K562 (cell line): ENCODE measurements around the gene TMEM132D. TPM values are rescaled to one million over a fixed set of nuclear protein-coding genes. Genes with fewer than 3 reads are reported as not detected.

Experiments
- ATAC-seq: fragments of 200-7000 bp; cut with Tn5 transposase; 3 replicates; pipeline ENCODE4 v1.9.1; 2020; ENCODE audit warnings: moderate library complexity
- BruUV-seq: library from RNA; stranded (reverse); fragments of 400-500 nt; replicated peaks from 2 replicates; lab custom pipeline; 2021; lab: Mats Ljungman, UMichigan
- CTCF ChIA-PET: fragments of 300-600 bp; formaldehyde crosslinking; extraction: SDS; loops from one replicate; lab custom pipeline; 2021; ENCODE audit warnings: low intra/inter-chr PET ratio; lab: Yijun Ruan, JAX
- POLR2A ChIA-PET: fragments of 300-600, 350-650 bp; sonication (Branson Sonifier 250); formaldehyde crosslinking; extraction: SDS; loops from one replicate; lab custom pipeline; 2021; ENCODE audit warnings: antibody characterized with exemption, inconsistent platforms; lab: Yijun Ruan, JAX
- DNase-seq, 4 experiments: peaks; one replicate each; pipeline versions ENCODE4 v3.0.0 to v3.0.0-alpha.2; 2011 to 2018; ENCODE audit warnings: low spot score in 3 of 4, mixed read lengths in 3 of 4; ENCODE audit errors: extremely low read depth in 1 of 4
- FAIRE-seq: peaks from 2 replicates; lab custom pipeline; 2011; peaks lifted over from hg19 to GRCh38; lab: Jason Lieb, UNC
- H2AFZ ChIP-seq: 2 replicates; pipeline ENCODE4 v1.6.0; 2011; ENCODE audit warnings: low read depth, low read length, control low read depth, inconsistent platforms
- H3K27ac ChIP-seq: fragments of 200-600 bp; 3 replicates; pipeline ENCODE4 v1.8.0; 2011; ENCODE audit warnings: low read depth, mild to moderate bottlenecking, control low read depth, inconsistent platforms, low read length, moderate library complexity, mixed read lengths; ENCODE audit errors: extremely low read depth
- H3K27me3 ChIP-seq, 2 experiments: fragments of 300-600 bp in 1 of 2; 2 replicates in 1 of 2; 3 replicates in 1 of 2; pipeline versions ENCODE4 v1.6.0 to v1.8.0; 2011; ENCODE audit warnings: inconsistent platforms in 2 of 2, low read length in 2 of 2, mild to moderate bottlenecking in 1 of 2, mixed read lengths in 1 of 2, moderate library complexity in 1 of 2; ENCODE audit not compliant: control insufficient read depth in 2 of 2, insufficient read depth in 2 of 2
- H3K36me3 ChIP-seq: fragments of 300-600 bp; 3 replicates; pipeline ENCODE4 v1.8.0; 2011; ENCODE audit warnings: mild to moderate bottlenecking, low read length, inconsistent platforms; ENCODE audit not compliant: control insufficient read depth, insufficient read depth
- H3K4me1 ChIP-seq, 2 experiments: fragments of 200-600 bp in 1 of 2; replicated peaks in 1 of 2; 2 replicates in 1 of 2; 3 replicates in 1 of 2; pipeline versions ENCODE4 v1.5.1 to v1.8.0; 2011; ENCODE audit warnings: inconsistent platforms in 2 of 2, low read length in 2 of 2, mild to moderate bottlenecking in 1 of 2, mixed read lengths in 1 of 2, moderate library complexity in 1 of 2; ENCODE audit not compliant: control insufficient read depth in 2 of 2, insufficient read depth in 2 of 2
- H3K4me2 ChIP-seq: 2 replicates; pipeline ENCODE4 v1.6.1; 2011; ENCODE audit warnings: low read length, control low read depth, inconsistent platforms, mixed read lengths; ENCODE audit not compliant: insufficient read depth
- H3K4me3 ChIP-seq: fragments of 200-600 bp; sonication (generic), shearing (Covaris generic); 2 replicates; pipeline ENCODE4 v1.5.1; 2016; ENCODE audit warnings: control low read depth, inconsistent platforms
- H3K79me2 ChIP-seq: fragments of 200-600 bp; 3 replicates; pipeline ENCODE4 v1.8.0; 2011; ENCODE audit warnings: low read length, inconsistent platforms; ENCODE audit not compliant: control insufficient read depth, insufficient read depth
- H3K9ac ChIP-seq, 2 experiments: 2 replicates each; pipeline versions ENCODE4 v1.6.0 to v1.6.1; 2011; ENCODE audit warnings: low read depth in 2 of 2, low read length in 2 of 2, control low read depth in 1 of 2, inconsistent platforms in 1 of 2, mild to moderate bottlenecking in 1 of 2, mixed read lengths in 1 of 2; ENCODE audit not compliant: insufficient read depth in 1 of 2
- H3K9me1 ChIP-seq: one replicate; pipeline ENCODE4 v1.6.0; 2011; ENCODE audit warnings: inconsistent platforms, mild to moderate bottlenecking, low read length, moderate library complexity; ENCODE audit not compliant: control insufficient read depth, insufficient read depth
- H3K9me3 ChIP-seq: replicated peaks from 2 replicates; pipeline ENCODE4 v1.5.1; 2011; ENCODE audit warnings: low read depth, low read length, inconsistent platforms; ENCODE audit not compliant: control insufficient read depth, insufficient read depth
- H4K20me1 ChIP-seq: replicated peaks from 2 replicates; pipeline ENCODE4 v1.6.1; 2011; ENCODE audit warnings: low read length, inconsistent platforms, mixed read lengths; ENCODE audit not compliant: control insufficient read depth, insufficient read depth
- ATF1 ChIP-seq, 2 experiments: fragments of 450-650 bp in 1 of 2; IDR thresholded peaks; 2 replicates each; pipeline ENCODE4 v1.6.1; 2016; ENCODE audit warnings: missing compliant biosample characterization in 1 of 2, missing genetic modification characterization in 1 of 2
- CXXC5 ChIP-seq: fragments of 250-450 bp; sonication (Bioruptor Pico); IDR thresholded peaks from 2 replicates; pipeline ENCODE4 v1.8.0; 2022; ENCODE audit warnings: inconsistent platforms, mild to moderate bottlenecking, moderate library complexity
- FOXM1 ChIP-seq, 2 experiments: fragments of 450-650 bp in 1 of 2; sonication (generic) in 1 of 2; formaldehyde crosslinking in 1 of 2; IDR thresholded peaks; 2 replicates each; pipeline versions ENCODE4 v1.6.1 to v1.9.0; 2017 to 2022; ENCODE audit warnings: low read depth in 2 of 2, mild to moderate bottlenecking in 2 of 2, missing genetic modification reagents in 1 of 2, moderate library complexity in 1 of 2
- NFRKB ChIP-seq: fragments of 450-650 bp; IDR thresholded peaks from 2 replicates; pipeline ENCODE4 v1.6.1; 2016; ENCODE audit warnings: low read depth
- OTX1 ChIP-seq: fragments of 450-650 bp; formaldehyde crosslinking; IDR thresholded peaks from 2 replicates; pipeline ENCODE4 v1.4.0; 2022; ENCODE audit warnings: mild to moderate bottlenecking
- PTRF ChIP-seq: fragments of 450-650 bp; IDR thresholded peaks from 2 replicates; pipeline ENCODE4 v1.6.1; 2016; ENCODE audit warnings: mild to moderate bottlenecking, missing genetic modification characterization, missing compliant biosample characterization
- TAL1 ChIP-seq: fragments of 450-650 bp; IDR thresholded peaks from 2 replicates; pipeline ENCODE4 v1.6.1; 2016; ENCODE audit warnings: mild to moderate bottlenecking
- TBL1XR1 ChIP-seq, 2 experiments: IDR thresholded peaks; 2 replicates each; pipeline ENCODE4 v1.6.1; 2012; ENCODE audit warnings: improper control_type of control experiment in 2 of 2, low read length in 2 of 2, mild to moderate bottlenecking in 1 of 2
- ZNF184 ChIP-seq: sonication (generic); formaldehyde crosslinking; IDR thresholded peaks from 2 replicates; pipeline ENCODE4 v1.5.0; 2020; ENCODE audit warnings: missing genetic modification reagents
- ZNF347 ChIP-seq: fragments of 450-650 bp; formaldehyde crosslinking; IDR thresholded peaks from 2 replicates; pipeline ENCODE4 v1.4.0; 2020; ENCODE audit warnings: low read depth, mild to moderate bottlenecking, moderate library complexity
- WGBS: fragments of 100-300 bp; shearing (Covaris generic); methylation state at CpG from one replicate; pipeline ENCODE4 v1.1.6; 2016; ENCODE audit warnings: low coverage, mixed read lengths; ENCODE audit not compliant: insufficient coverage; ENCODE audit errors: missing lambda C conversion rate; 5-methylcytosine and 5-hydroxymethylcytosine counted together
- in situ Hi-C: fragments of 300-500 bp; cut with MboI; formaldehyde crosslinking; loops from 4 replicates; pipeline ENCODE4 v1.15.0; 2018; ENCODE audit warnings: inconsistent platforms, mixed read lengths
- intact Hi-C: fragments of 100-400 bp; cut with micrococcal nuclease; formaldehyde crosslinking; loops from 2 replicates; pipeline ENCODE4 v1.14.2; 2022
- polyA plus RNA-seq, 8 experiments: library from polyadenylated mRNA; depleted of rRNA in 4 of 8; stranded (reverse) in 5 of 8; unstranded in 3 of 8; fragments of >200 nt; fragmentation: Nextera tagmentation in 2 of 8; fragmentation: Illumina TruSeq in 1 of 8; extraction: Ambion mirVana in 2 of 8; extraction: Trizol in 1 of 8; gene quantifications; 2 replicates each; pipeline versions ENCODE4 v1.2.1 to v1.2.3, GENCODE V29; 2011 to 2014; ENCODE audit warnings: inconsistent platforms in 1 of 8, missing spikeins in 1 of 8
- total RNA-seq, 7 experiments: library from RNA; depleted of rRNA in 6 of 7; stranded (reverse); fragments of >200 nt in 6 of 7; fragmentation: Illumina TruSeq in 2 of 7; extraction: Trizol in 2 of 7; gene quantifications; 2 replicates each; pipeline versions ENCODE4 v1.2.1 to v1.2.3, GENCODE V29; 2011 to 2021; ENCODE audit warnings: low replicate concordance in 1 of 7
- TF ChIP-seq, protein P1 (sequence below): sonication (generic); formaldehyde crosslinking; IDR thresholded peaks from 2 replicates; pipeline ENCODE4 v1.5.0; 2020; ENCODE audit warnings: missing genetic modification reagents
- TF ChIP-seq, protein P2 (sequence below): sonication (generic); formaldehyde crosslinking; IDR thresholded peaks from 2 replicates; pipeline ENCODE4 v1.8.1; 2023; ENCODE audit warnings: mild to moderate bottlenecking, missing genetic modification reagents, moderate library complexity
- TF ChIP-seq, protein P3 (sequence below): fragments of 450-650 bp; IDR thresholded peaks from 2 replicates; pipeline ENCODE4 v1.6.1; 2016; ENCODE audit warnings: borderline replicate concordance

Gene TMEM132D
- total and polyA plus RNA-seq, 9 of the 15 experiments (the other 6 are each of a cell fraction or from before 2014, with no cell fraction given) = not detected

DNA sequence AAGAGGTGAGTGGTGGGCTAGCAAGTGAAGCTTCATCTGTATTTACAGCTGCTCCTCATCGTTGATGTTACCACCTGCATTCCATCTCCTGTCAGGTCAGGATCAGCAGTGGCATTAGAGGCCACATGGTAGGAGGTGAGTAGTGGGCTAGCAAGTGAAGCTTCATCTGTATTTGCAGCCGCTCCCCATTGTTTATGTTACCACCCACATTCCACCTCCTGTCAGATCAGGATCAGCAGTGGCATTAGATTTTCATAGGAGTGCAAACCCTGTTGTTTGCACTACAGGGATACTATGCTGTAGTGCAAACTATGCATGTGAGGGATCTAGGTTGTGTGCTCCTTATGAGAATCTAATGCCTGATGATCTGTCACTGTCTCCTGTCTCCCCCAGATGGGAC lies 531.5 kb downstream of the TMEM132D start:
- Histone ChIP-seq H3K36me3 (no peaks in the 10 kb centered on the region), H3K9ac (no peak overlapping the region), H3K9me3 (no peaks in the 10 kb centered on the region), H4K20me1 (no peaks in the 10 kb centered on the region), H3K4me1 (no peaks in the 10 kb centered on the region), H3K4me2 (no peak overlapping the region), H3K9me1 (no peaks in the 10 kb centered on the region), H3K79me2 (no peaks in the 10 kb centered on the region), H3K4me3 (no peak overlapping the region), H3K27me3 (no peaks in the 10 kb centered on the region), H2AFZ (no peak overlapping the region), H3K27ac (no peak overlapping the region)
- ChIA-PET POLR2A (interaction anchor here (0.6 kb wide), 1 partner anchor 8 kb away, joined by 4 read pairs; no protein-coding TSS in a partner anchor), CTCF (no interaction called here)
- 0% methylated on average over 2 of the region's 2 CpGs for WGBS
- DNase-seq (no peak), ATAC-seq (no peak), FAIRE-seq (no peak)
- BruUV-seq = no TSS peak
- in situ Hi-C loops = no loop called here
- intact Hi-C loops = no loop called here
- TF ChIP-seq, protein P1, sequence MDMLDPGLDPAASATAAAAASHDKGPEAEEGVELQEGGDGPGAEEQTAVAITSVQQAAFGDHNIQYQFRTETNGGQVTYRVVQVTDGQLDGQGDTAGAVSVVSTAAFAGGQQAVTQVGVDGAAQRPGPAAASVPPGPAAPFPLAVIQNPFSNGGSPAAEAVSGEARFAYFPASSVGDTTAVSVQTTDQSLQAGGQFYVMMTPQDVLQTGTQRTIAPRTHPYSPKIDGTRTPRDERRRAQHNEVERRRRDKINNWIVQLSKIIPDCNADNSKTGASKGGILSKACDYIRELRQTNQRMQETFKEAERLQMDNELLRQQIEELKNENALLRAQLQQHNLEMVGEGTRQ (CRISPR knock-in tag) = no peak
- TF ChIP-seq FOXM1 (IDR thresholded peaks at IDR 0.05; ENCODE audit: low read depth) (no peak), FOXM1 (CRISPR knock-in tag; IDR thresholded peaks at IDR 0.05; ENCODE audit: low read depth) (no peak)

DNA sequence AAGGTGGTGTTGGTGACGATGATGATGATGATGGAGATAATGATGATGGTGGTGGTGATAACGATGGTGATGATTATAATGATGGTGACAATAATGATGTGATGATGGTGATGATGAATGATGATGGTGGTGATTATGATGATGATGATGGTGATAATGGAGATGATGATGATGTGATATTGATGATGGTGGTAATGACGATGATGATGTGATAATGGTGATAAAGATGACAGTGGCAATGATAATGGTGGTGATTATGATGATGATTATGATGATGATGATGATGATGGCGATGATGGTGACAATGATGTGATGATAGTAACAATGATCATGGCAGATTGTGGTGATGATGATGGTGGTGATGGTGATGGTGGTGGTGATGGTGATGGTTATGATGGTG lies 532.6 kb downstream of the TMEM132D start:
- no peaks in the 10 kb centered on the region for H3K9me3 ChIP-seq
- H3K4me3 ChIP-seq = no peak overlapping the region
- WGBS = 2% methylated on average over 4 of the region's 4 CpGs
- no peaks in the 10 kb centered on the region for H3K79me2 ChIP-seq
- H3K9me1 ChIP-seq = no peaks in the 10 kb centered on the region
- BruUV-seq = no TSS peak
- no peak overlapping the region for H2AFZ ChIP-seq
- no peak for ATAC-seq
- H3K27ac ChIP-seq = no peak overlapping the region
- no peak for DNase-seq
- H3K4me2 ChIP-seq = no peak overlapping the region
- H3K27me3 ChIP-seq = no peaks in the 10 kb centered on the region
- H3K4me1 ChIP-seq = no peaks in the 10 kb centered on the region
- H3K36me3 ChIP-seq = no peaks in the 10 kb centered on the region
- intact Hi-C loops (no loop called here), in situ Hi-C loops (no loop called here)
- FAIRE-seq = no peak
- CTCF ChIA-PET = no interaction called here
- no peaks in the 10 kb centered on the region for H4K20me1 ChIP-seq
- POLR2A ChIA-PET = no interaction called here
- H3K9ac ChIP-seq = no peak overlapping the region
- TF ChIP-seq CXXC5 = no peak
- TF ChIP-seq ZNF347 (CRISPR knock-in tag) = no peak
- no peak for TF ChIP-seq NFRKB
- TF ChIP-seq, protein P2, sequence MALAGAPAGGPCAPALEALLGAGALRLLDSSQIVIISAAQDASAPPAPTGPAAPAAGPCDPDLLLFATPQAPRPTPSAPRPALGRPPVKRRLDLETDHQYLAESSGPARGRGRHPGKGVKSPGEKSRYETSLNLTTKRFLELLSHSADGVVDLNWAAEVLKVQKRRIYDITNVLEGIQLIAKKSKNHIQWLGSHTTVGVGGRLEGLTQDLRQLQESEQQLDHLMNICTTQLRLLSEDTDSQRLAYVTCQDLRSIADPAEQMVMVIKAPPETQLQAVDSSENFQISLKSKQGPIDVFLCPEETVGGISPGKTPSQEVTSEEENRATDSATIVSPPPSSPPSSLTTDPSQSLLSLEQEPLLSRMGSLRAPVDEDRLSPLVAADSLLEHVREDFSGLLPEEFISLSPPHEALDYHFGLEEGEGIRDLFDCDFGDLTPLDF (CRISPR knock-in tag) = no peak
- TF ChIP-seq, protein P3, sequence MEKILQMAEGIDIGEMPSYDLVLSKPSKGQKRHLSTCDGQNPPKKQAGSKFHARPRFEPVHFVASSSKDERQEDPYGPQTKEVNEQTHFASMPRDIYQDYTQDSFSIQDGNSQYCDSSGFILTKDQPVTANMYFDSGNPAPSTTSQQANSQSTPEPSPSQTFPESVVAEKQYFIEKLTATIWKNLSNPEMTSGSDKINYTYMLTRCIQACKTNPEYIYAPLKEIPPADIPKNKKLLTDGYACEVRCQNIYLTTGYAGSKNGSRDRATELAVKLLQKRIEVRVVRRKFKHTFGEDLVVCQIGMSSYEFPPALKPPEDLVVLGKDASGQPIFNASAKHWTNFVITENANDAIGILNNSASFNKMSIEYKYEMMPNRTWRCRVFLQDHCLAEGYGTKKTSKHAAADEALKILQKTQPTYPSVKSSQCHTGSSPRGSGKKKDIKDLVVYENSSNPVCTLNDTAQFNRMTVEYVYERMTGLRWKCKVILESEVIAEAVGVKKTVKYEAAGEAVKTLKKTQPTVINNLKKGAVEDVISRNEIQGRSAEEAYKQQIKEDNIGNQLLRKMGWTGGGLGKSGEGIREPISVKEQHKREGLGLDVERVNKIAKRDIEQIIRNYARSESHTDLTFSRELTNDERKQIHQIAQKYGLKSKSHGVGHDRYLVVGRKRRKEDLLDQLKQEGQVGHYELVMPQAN = peak; percentile 33; the same call in 1 of the 2 replicates
- no peak for TF ChIP-seq PTRF (tag)
- TF ChIP-seq OTX1 (CRISPR knock-in tag) = no peak
- no peak for TF ChIP-seq TAL1
- TF ChIP-seq ATF1 (CRISPR knock-in tag; IDR thresholded peaks at IDR 0.05) = no peak
- peak; percentile 53; the same call in 1 of the 2 replicates for TF ChIP-seq ATF1 (tag; IDR thresholded peaks at IDR 0.05)
- no peak for TF ChIP-seq ZNF184 (CRISPR knock-in tag)
- TF ChIP-seq TBL1XR1 (IDR thresholded peaks at IDR 0.05; ENCODE audit: low read length in 2 of 2) = no peak
